NCI-H2029 treated with DMSO at 0.1 percent for 48 hours (cell line): ENCODE measurements around the gene SOX6.
A peak's percentile ranks its signal among the peaks of the same experiment; 100 is the strongest.
"Not testable (repeated sequence)": the region's sequence is repeated elsewhere in the genome, so short reads cannot be mapped to it uniquely, and the experiment has no call there.

Experiments used
- DNase-seq: peaks from one replicate; lab custom pipeline; 2025; lab: John Stamatoyannopoulos, UW

Gene SOX6

GRCh38 chr11:16096336-16096735 lies 260.0 kb downstream of the SOX6 start:
- DNase-seq = no peak

- DNase-seq = no peak
Measured at GRCh38 chr11:16095756-16096155, 260.6 kb downstream of the SOX6 start.

GRCh38 chr11:16093889-16094653 lies 262.3 kb downstream of the SOX6 start:
- no peak for DNase-seq

- DNase-seq = no peak
Measured at GRCh38 chr11:16091862-16092261, 264.5 kb downstream of the SOX6 start.

GRCh38 chr11:16089481-16089880 lies 266.9 kb downstream of the SOX6 start:
- no peak for DNase-seq

GRCh38 chr11:16088774-16089173 lies 267.6 kb downstream of the SOX6 start:
- no peak for DNase-seq

- no peak for DNase-seq
Measured at GRCh38 chr11:16087886-16088285, 268.5 kb downstream of the SOX6 start.

GRCh38 chr11:16086229-16086819 lies 270.0 kb downstream of the SOX6 start:
- no peak for DNase-seq

- DNase-seq = peak; percentile 90
Measured at GRCh38 chr11:16082095-16083055, 274.0 kb downstream of the SOX6 start.

- DNase-seq = no peak
Measured at GRCh38 chr11:16081382-16082094, 274.8 kb downstream of the SOX6 start.

- DNase-seq = no peak
Measured at GRCh38 chr11:16080688-16081381, 275.5 kb downstream of the SOX6 start.

GRCh38 chr11:16078936-16079335 lies 277.4 kb downstream of the SOX6 start:
- no peak for DNase-seq

- no peak for DNase-seq
Measured at GRCh38 chr11:16070573-16070972, 285.8 kb downstream of the SOX6 start.

GRCh38 chr11:16067268-16067667 lies 289.1 kb downstream of the SOX6 start:
- DNase-seq = not testable (repeated sequence)

- no peak for DNase-seq
Measured at GRCh38 chr11:16059332-16059731, 297.0 kb downstream of the SOX6 start.

GRCh38 chr11:16058671-16059070 lies 297.7 kb downstream of the SOX6 start:
- no peak for DNase-seq

GRCh38 chr11:16052750-16053149 lies 303.6 kb downstream of the SOX6 start:
- no peak for DNase-seq

- DNase-seq = peak; percentile 13
Measured at GRCh38 chr11:16049611-16050010, 306.7 kb downstream of the SOX6 start.

GRCh38 chr11:16047073-16047472 lies 309.3 kb downstream of the SOX6 start:
- DNase-seq = no peak

GRCh38 chr11:16043617-16044016 lies 312.7 kb downstream of the SOX6 start:
- no peak for DNase-seq

- no peak for DNase-seq
Measured at GRCh38 chr11:16041207-16041606, 315.1 kb downstream of the SOX6 start.
